Parathyroid adenoma (tissue), 2 donors: Measurements from ENCODE around the gene YPEL5.

Experiments
- H2AFZ ChIP-seq: fragments of 300-600 bp; sonication (generic); one replicate; pipeline ENCODE4 v1.7.0; 2017; ENCODE audit warnings: antibody characterized with exemption, mild to moderate bottlenecking
- H3K27ac ChIP-seq: fragments of 300-600 bp; sonication (generic); one replicate; pipeline ENCODE4 v1.7.0; 2017
- H3K27me3 ChIP-seq: fragments of 300-600 bp; sonication (generic); one replicate; pipeline ENCODE4 v1.7.0; 2017; ENCODE audit warnings: low read length; ENCODE audit not compliant: control insufficient read depth, insufficient read depth
- H3K36me3 ChIP-seq: fragments of 300-600 bp; sonication (generic); one replicate; pipeline ENCODE4 v1.7.0; 2017; ENCODE audit warnings: low read length; ENCODE audit not compliant: control insufficient read depth, insufficient read depth
- H3K4me1 ChIP-seq: fragments of 300-600 bp; sonication (generic); one replicate; pipeline ENCODE4 v1.7.0; 2017; ENCODE audit warnings: control low read depth
- H3K4me2 ChIP-seq: fragments of 300-600 bp; sonication (generic); one replicate; pipeline ENCODE4 v1.7.0; 2017; ENCODE audit warnings: low read length
- H3K4me3 ChIP-seq: fragments of 300-600 bp; sonication (generic); one replicate; pipeline ENCODE4 v1.7.0; 2017; ENCODE audit warnings: low read depth, low read length
- H3K79me2 ChIP-seq: fragments of 300-600 bp; sonication (generic); one replicate; pipeline ENCODE4 v1.7.0; 2017; ENCODE audit warnings: control low read depth
- H3K9ac ChIP-seq: fragments of 300-600 bp; sonication (generic); one replicate; pipeline ENCODE4 v1.7.0; 2017; ENCODE audit warnings: mild to moderate bottlenecking
- H3K9me3 ChIP-seq: fragments of 300-600 bp; sonication (generic); one replicate; pipeline ENCODE4 v1.7.0; 2017; ENCODE audit warnings: low read length; ENCODE audit not compliant: control insufficient read depth
- TF ChIP-seq, protein P1 (sequence below): fragments of 300-600 bp; sonication (generic); IDR thresholded peaks from one replicate; pipeline ENCODE4 v1.7.0; 2017; ENCODE audit warnings: antibody characterized with exemption, mild to moderate bottlenecking
- donor health status: primary hyperparathyroidism.

The YPEL5 gene

DNA sequence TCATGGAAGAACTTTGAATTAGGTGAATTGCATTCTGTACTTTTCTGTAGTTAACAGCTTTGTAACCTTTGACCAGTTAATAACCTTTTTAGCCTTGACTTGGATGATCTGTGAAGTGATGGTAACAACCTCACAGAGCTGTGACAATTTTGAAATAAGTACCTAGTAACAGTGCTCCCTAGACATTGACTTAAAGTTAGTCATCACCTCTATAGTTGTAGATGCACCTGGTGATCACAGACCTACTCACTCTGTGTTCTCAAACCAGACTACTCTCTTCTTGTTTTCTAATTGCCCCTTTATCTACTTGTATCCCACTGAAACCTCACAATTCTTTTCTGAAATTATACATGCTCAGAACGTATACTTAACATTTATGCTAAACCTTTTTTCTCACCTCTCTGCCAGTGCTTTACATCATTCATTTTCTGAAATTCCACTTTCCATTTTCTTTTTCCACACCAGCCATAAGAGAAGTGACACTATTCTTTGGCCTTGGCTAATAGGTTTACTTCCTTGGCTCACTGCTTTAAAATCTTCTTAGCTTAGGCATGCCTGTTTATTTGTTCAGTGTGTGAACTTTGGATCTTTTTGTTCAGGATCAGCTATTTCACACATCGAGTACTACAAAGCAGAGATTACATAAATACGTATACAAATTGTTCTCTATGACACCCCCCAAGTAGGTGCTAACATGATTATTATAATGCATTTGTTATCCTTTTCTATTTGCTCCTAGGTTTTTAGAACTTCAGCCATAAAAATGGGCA is 9.3 kb downstream of the YPEL5 start:
- Histone ChIP-seq H3K4me2 (no peak overlapping the region), H3K36me3 (no peaks in the 10 kb centered on the region), H2AFZ (no peak overlapping the region), H3K4me3 (no peak overlapping the region), H3K27ac (no peak overlapping the region), H3K4me1 (peaks cover 16% of the 10 kb centered on the region), H3K79me2 (peaks cover 24% of the 10 kb centered on the region), H3K27me3 (no peaks in the 10 kb centered on the region), H3K9me3 (no peaks in the 10 kb centered on the region), H3K9ac (no peak overlapping the region)
- TF ChIP-seq, protein P1, sequence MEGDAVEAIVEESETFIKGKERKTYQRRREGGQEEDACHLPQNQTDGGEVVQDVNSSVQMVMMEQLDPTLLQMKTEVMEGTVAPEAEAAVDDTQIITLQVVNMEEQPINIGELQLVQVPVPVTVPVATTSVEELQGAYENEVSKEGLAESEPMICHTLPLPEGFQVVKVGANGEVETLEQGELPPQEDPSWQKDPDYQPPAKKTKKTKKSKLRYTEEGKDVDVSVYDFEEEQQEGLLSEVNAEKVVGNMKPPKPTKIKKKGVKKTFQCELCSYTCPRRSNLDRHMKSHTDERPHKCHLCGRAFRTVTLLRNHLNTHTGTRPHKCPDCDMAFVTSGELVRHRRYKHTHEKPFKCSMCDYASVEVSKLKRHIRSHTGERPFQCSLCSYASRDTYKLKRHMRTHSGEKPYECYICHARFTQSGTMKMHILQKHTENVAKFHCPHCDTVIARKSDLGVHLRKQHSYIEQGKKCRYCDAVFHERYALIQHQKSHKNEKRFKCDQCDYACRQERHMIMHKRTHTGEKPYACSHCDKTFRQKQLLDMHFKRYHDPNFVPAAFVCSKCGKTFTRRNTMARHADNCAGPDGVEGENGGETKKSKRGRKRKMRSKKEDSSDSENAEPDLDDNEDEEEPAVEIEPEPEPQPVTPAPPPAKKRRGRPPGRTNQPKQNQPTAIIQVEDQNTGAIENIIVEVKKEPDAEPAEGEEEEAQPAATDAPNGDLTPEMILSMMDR: no peak

DNA sequence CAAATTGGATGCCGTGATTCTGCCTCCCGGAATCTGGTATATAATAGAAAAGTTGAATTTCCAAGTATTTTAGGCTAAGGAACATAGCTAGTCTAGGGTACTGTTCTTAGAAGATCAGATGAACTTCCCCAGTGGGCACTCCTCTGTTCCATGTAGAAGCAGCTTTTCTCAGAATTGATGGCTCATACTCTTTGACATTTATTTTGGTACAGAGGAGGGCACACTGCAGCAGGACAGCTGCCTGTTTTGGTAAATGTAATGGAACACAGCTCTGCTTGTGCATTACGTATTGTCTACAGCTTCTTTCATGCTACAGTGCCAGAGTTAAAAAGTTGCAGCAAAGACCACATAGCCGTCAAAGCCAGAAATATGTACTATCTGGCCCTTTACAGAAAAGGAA is 10.8 kb downstream of the YPEL5 start:
- no peaks in the 10 kb centered on the region for H3K9me3 ChIP-seq
- no peak overlapping the region for H2AFZ ChIP-seq
- no peak overlapping the region for H3K4me3 ChIP-seq
- no peaks in the 10 kb centered on the region for H3K27me3 ChIP-seq
- TF ChIP-seq, protein P1: no peak
- no peak overlapping the region for H3K9ac ChIP-seq
- peaks cover 12% of the 10 kb centered on the region for H3K4me1 ChIP-seq
- H3K36me3 ChIP-seq: no peaks in the 10 kb centered on the region
- H3K27ac ChIP-seq: no peak overlapping the region
- H3K4me2 ChIP-seq: no peak overlapping the region
- peaks cover 19% of the 10 kb centered on the region for H3K79me2 ChIP-seq

DNA sequence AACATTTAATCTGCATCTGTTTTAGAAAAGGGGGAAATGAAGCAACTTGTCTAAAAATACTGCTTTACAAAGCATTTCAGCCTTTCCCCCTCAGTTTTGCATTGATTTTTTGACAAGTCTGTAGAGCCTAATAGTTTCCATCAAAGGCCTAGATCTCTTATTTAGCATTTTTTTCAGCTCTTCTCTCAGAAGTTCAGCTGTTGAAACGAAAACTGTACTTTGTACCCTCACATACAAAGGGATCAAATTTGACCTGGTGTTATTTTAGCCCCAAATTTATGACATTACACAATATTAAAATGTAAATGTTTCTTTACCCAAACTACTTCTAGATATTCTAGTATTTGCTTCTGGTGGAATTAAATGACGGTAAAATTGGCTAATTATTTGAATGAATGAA is 13.0 kb downstream of the YPEL5 start:
- peaks cover 7% of the 10 kb centered on the region for H3K4me1 ChIP-seq

DNA sequence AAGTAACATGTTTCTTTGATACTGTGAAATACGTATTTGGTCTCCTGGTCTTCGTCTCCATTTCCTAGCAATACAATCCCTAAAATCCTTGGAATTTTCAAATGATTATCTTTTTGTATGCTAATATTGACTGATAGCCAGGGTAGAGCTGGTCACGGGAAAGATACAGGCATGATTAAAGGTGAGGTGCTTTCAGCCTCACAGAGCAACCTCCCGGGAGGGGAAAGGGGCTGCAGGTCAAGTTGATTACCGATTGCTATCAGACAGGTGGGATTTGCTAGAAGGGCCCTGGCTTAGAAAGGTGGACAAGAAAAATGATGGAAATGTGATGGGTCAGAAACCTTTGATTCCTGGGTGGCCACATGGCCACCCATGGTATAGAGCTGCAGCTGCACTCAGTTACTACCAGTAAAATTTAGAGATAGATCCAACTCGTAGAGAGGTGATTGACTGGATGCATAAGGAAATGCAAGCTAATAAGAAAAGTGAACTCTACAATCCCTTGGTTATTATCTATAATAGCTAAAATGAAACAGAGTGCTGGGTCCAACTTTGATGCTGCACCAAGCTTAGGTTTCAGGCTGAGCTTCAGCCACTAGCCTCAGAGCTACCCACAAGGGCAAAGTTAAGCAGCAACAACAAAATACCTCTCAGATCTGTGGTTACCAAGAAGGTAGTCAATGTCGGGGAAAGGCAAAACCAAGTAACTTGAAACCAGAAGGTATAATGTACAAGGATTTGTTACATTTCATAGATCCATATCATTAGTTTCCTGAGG is 15.3 kb downstream of the YPEL5 start:
- peaks cover 7% of the 10 kb centered on the region for H3K4me1 ChIP-seq
- no peak overlapping the region for H3K4me3 ChIP-seq
- H3K36me3 ChIP-seq: no peaks in the 10 kb centered on the region
- H3K4me2 ChIP-seq: no peak overlapping the region
- H3K79me2 ChIP-seq: peaks cover 3% of the 10 kb centered on the region
- H3K9ac ChIP-seq: no peak overlapping the region
- no peak overlapping the region for H2AFZ ChIP-seq
- H3K9me3 ChIP-seq: no peaks in the 10 kb centered on the region
- no peak overlapping the region for H3K27ac ChIP-seq
- H3K27me3 ChIP-seq: no peaks in the 10 kb centered on the region
- TF ChIP-seq, protein P1: no peak

More for the DNA sequence above, 13.0 kb downstream of the YPEL5 start:
- no peak overlapping the region for H3K4me3 ChIP-seq
- no peak overlapping the region for H3K4me2 ChIP-seq
- no peaks in the 10 kb centered on the region for H3K9me3 ChIP-seq
- H3K79me2 ChIP-seq: peaks cover 7% of the 10 kb centered on the region
- no peak overlapping the region for H3K9ac ChIP-seq
- H3K36me3 ChIP-seq: no peaks in the 10 kb centered on the region
- no peaks in the 10 kb centered on the region for H3K27me3 ChIP-seq
- no peak overlapping the region for H3K27ac ChIP-seq
- no peak overlapping the region for H2AFZ ChIP-seq
- TF ChIP-seq, protein P1: no peak
